ENCODE results near the gene ZC3H10. TPM values are rescaled to one million over a fixed set of nuclear protein-coding genes. Genes with fewer than 3 reads are reported as not detected.

The ZC3H10 gene
- total and polyA plus RNA-seq, 2 of the 4 experiments (the other 2 are of a cell fraction) = 1.5 to 3.6 TPM

- Histone ChIP-seq H3K4me1 (ENCODE audit: control insufficient read depth, insufficient read depth, low read length) (peaks cover 4% of the 10 kb centered on the region; the same call in 1 of the 2 replicates), H3K27me3 (ENCODE audit: control insufficient read depth, insufficient read depth, low read length) (peaks cover 38% of the 10 kb centered on the region), H2AK9ac (replicated peaks; ENCODE audit: low read depth, low read length, poor library complexity) (peak overlapping the region; percentile 86), H3K79me1 (ENCODE audit: low read depth in 1 of 2, low read length in 2 of 2) (no peaks in the 10 kb centered on the region), H2AFZ (replicated peaks; ENCODE audit: low read length, poor library complexity) (peak overlapping the region; percentile 100), H4K91ac (ENCODE audit: insufficient read depth, low read depth, low read length) (no peak overlapping the region), H3K27ac (ENCODE audit: insufficient read depth, low read length) (no peak overlapping the region), H4K5ac (ENCODE audit: low read depth, low read length) (no peak overlapping the region), H3K14ac (replicated peaks; ENCODE audit: low read depth, low read length) (no peak overlapping the region), H3K4ac (ENCODE audit: low read depth, low read length) (no peak overlapping the region), H3K23ac (ENCODE audit: low read depth, low read length) (peak overlapping the region; percentile 16; the same call in 1 of the 2 replicates), H2BK20ac (ENCODE audit: low read depth, low read length) (no peak overlapping the region), H2BK120ac (ENCODE audit: low read depth, low read length) (no peak overlapping the region), H3K9me3 (ENCODE audit: control insufficient read depth, insufficient read depth, low read length) (no peaks in the 10 kb centered on the region), H2BK5ac (ENCODE audit: low read depth, low read length, poor library complexity, severe bottlenecking) (no peak overlapping the region), H4K20me1 (ENCODE audit: insufficient read depth, low read length) (no peaks in the 10 kb centered on the region; the same call in 1 of the 2 replicates), H3K9me1 (ENCODE audit: insufficient read depth, low read length) (0 out of 2 replicates have a peak, but pooled peaks cover 3% of the 10 kb centered on the region), H3K36me3 (ENCODE audit: control insufficient read depth, insufficient read depth, low read length) (no peaks in the 10 kb centered on the region), H2AK5ac (ENCODE audit: low read depth, low read length) (no peak overlapping the region), H2BK15ac (ENCODE audit: low read depth, low read length) (no peak overlapping the region), H3K4me2 (ENCODE audit: low read depth, low read length) (peak overlapping the region; percentile 96), H3K56ac (ENCODE audit: extremely low read depth, insufficient read depth, low read length) (no peak overlapping the region), H3K9ac (ENCODE audit: low read depth, low read length) (no peak overlapping the region), H3K18ac (ENCODE audit: low read depth, low read length) (no peak overlapping the region), H4K8ac (ENCODE audit: low read depth in 2 of 2, low read length in 2 of 2) (no peak overlapping the region), H3K4me3 (ENCODE audit: insufficient read depth, low read depth, low read length) (peak overlapping the region; percentile 67; the same call in 1 of the 2 replicates)
- dilution Hi-C loops (cut with HindIII; ENCODE audit: low sequenced_read_pairs, unreplicated experiment) = no loop called here
- DNase-seq (no peak), ATAC-seq (ENCODE audit: low read depth) (no peak)
- intact Hi-C loops (cut with micrococcal nuclease) = no loop called here
- in situ Hi-C loops (cut with MboI; ENCODE audit: low sequenced_read_pairs) = no loop called here
- no peak for TF ChIP-seq USF2 (IDR thresholded peaks at IDR 0.05; ENCODE audit: low read depth, low read length)
- TF ChIP-seq MAFK (IDR thresholded peaks at IDR 0.05; ENCODE audit: low read depth, low read length) = no peak
- no peak for TF ChIP-seq FOS (IDR thresholded peaks at IDR 0.05; ENCODE audit: low read depth, low read length)
- no peak for TF ChIP-seq ELK1 (IDR thresholded peaks at IDR 0.05; ENCODE audit: borderline replicate concordance, low read depth, low read length)
- no peak for TF ChIP-seq BHLHE40 (IDR thresholded peaks at IDR 0.05; ENCODE audit: low read depth, low read length)
- TF ChIP-seq POLR2A (IDR thresholded peaks at IDR 0.05; ENCODE audit: low read depth, low read length) = no peak
- no peak for TF ChIP-seq CTCF (conservative IDR thresholded peaks at IDR 0.05; ENCODE audit: low read depth, low read length)
- TF ChIP-seq NFE2L2 (IDR thresholded peaks at IDR 0.05; ENCODE audit: low read depth, low read length) = no peak
- no peak for TF ChIP-seq RAD21 (IDR thresholded peaks at IDR 0.05; ENCODE audit: low read length)
- BruUV-seq (replicated peaks) = no TSS peak
- ChIA-PET POLR2A (ENCODE audit: unreplicated experiment) (no interaction called here), CTCF (interaction anchor here (0.7 kb wide), 1 partner anchor 9 kb away, joined by 3 read pairs; no protein-coding TSS in a partner anchor)
- WGBS, 2 experiments (ENCODE audit: extremely low coverage in 2 of 2, insufficient read length in 1 of 2) = no CpG with 5 or more reads among the region's 20 CpGs
Measured at GRCh38 chr12:56080556-56081138, 37.4 kb upstream of the ZC3H10 start.

All from IMR-90 (cell line).